Osteocyte (in vitro differentiated cells): ENCODE results near the gene LPAR2. TPM values are rescaled to one million over a fixed set of nuclear protein-coding genes. Genes with fewer than 3 reads are reported as not detected.
A peak's percentile ranks its signal among the peaks of the same experiment; 100 is the strongest.

Source experiments
- DNase-seq: peaks from one replicate; pipeline ENCODE4 v3.0.0; 2021; ENCODE audit warnings: mixed read lengths; ENCODE audit not compliant: unreplicated experiment; ENCODE audit errors: extremely low spot score
- H3K27ac Mint-ChIP-seq: one replicate; pipeline ENCODE4 v1.8.0; 2021; ENCODE audit warnings: mild to moderate bottlenecking, mixed read lengths; ENCODE audit not compliant: unreplicated experiment
- H3K27me3 Mint-ChIP-seq: one replicate; pipeline ENCODE4 v1.8.0; 2021; ENCODE audit warnings: mixed read lengths; ENCODE audit not compliant: unreplicated experiment
- H3K36me3 Mint-ChIP-seq: one replicate; pipeline ENCODE4 v1.8.0; 2021; ENCODE audit warnings: mixed read lengths; ENCODE audit not compliant: unreplicated experiment
- H3K4me1 Mint-ChIP-seq: one replicate; pipeline ENCODE4 v1.8.0; 2021; ENCODE audit warnings: mixed read lengths; ENCODE audit not compliant: unreplicated experiment
- H3K4me3 Mint-ChIP-seq: one replicate; pipeline ENCODE4 v1.8.0; 2021; ENCODE audit warnings: mild to moderate bottlenecking, moderate library complexity, mixed read lengths; ENCODE audit not compliant: unreplicated experiment
- H3K9me3 Mint-ChIP-seq: one replicate; pipeline ENCODE4 v1.8.0; 2021; ENCODE audit warnings: mixed read lengths; ENCODE audit not compliant: unreplicated experiment
- CTCF ChIP-seq: fragments of 200-600 bp; sonication (generic); IDR thresholded peaks from 2 replicates; pipeline ENCODE4 v1.5.0; 2021; ENCODE audit warnings: antibody characterized with exemption, mild to moderate bottlenecking, moderate library complexity
- total RNA-seq: library from RNA; stranded (reverse); gene quantifications from 2 replicates; pipeline ENCODE4 v1.2.1, GENCODE V29; 2021

The LPAR2 gene
- total RNA-seq, 1 donor from 2014 or later = 7.4 TPM

- H3K9me3 Mint-ChIP-seq = no peaks in the 10 kb centered on the region
- no peaks in the 10 kb centered on the region for H3K27me3 Mint-ChIP-seq
- peaks cover 13% of the 10 kb centered on the region for H3K36me3 Mint-ChIP-seq
- H3K4me1 Mint-ChIP-seq = peaks cover 20% of the 10 kb centered on the region
- no peak overlapping the region for H3K27ac Mint-ChIP-seq
- H3K4me3 Mint-ChIP-seq = peak overlapping the region; percentile 83
- DNase-seq = no peak
- no peak for TF ChIP-seq CTCF
Measured at GRCh38 chr19:19661675-19662251, 33.7 kb upstream of the LPAR2 start.

GRCh38 chr19:19661141-19661674, 33.2 kb upstream of the LPAR2 start:
- H3K4me3 Mint-ChIP-seq = peak overlapping the region; percentile 83
- H3K4me1 Mint-ChIP-seq = peaks cover 20% of the 10 kb centered on the region
- H3K9me3 Mint-ChIP-seq = no peaks in the 10 kb centered on the region
- no peak for TF ChIP-seq CTCF
- no peak for DNase-seq
- H3K27ac Mint-ChIP-seq = no peak overlapping the region
- H3K27me3 Mint-ChIP-seq = no peaks in the 10 kb centered on the region
- H3K36me3 Mint-ChIP-seq = peaks cover 15% of the 10 kb centered on the region

- peaks cover 20% of the 10 kb centered on the region for H3K4me1 Mint-ChIP-seq
- no peak for DNase-seq
- H3K27ac Mint-ChIP-seq = no peak overlapping the region
- peaks cover 20% of the 10 kb centered on the region for H3K36me3 Mint-ChIP-seq
- no peak for TF ChIP-seq CTCF
- H3K4me3 Mint-ChIP-seq = no peak overlapping the region
- H3K27me3 Mint-ChIP-seq = no peaks in the 10 kb centered on the region
- H3K9me3 Mint-ChIP-seq = no peaks in the 10 kb centered on the region
Measured at GRCh38 chr19:19659646-19660245, 31.7 kb upstream of the LPAR2 start.

- no peak for TF ChIP-seq CTCF
- H3K27me3 Mint-ChIP-seq = no peaks in the 10 kb centered on the region
- H3K36me3 Mint-ChIP-seq = peaks cover 35% of the 10 kb centered on the region
Measured at GRCh38 chr19:19657397-19657783, 29.4 kb upstream of the LPAR2 start.

More at GRCh38 chr19:19657397-19657783, 29.4 kb upstream of the LPAR2 start:
- no peak overlapping the region for H3K4me3 Mint-ChIP-seq
- DNase-seq = no peak
- H3K27ac Mint-ChIP-seq = no peak overlapping the region
- no peaks in the 10 kb centered on the region for H3K9me3 Mint-ChIP-seq
- H3K4me1 Mint-ChIP-seq = peaks cover 15% of the 10 kb centered on the region
